GM12878 (cell line): ENCODE data around the gene COTL1. TPM values are rescaled to one million over a fixed set of nuclear protein-coding genes. Genes with fewer than 3 reads are reported as not detected.

Source experiments
- DPF2 ChIP-seq: fragments of 450-650 bp; IDR thresholded peaks from 2 replicates; pipeline ENCODE4 v1.6.1; 2017; ENCODE audit warnings: mild to moderate bottlenecking
- E4F1 ChIP-seq: fragments of 450-650 bp; IDR thresholded peaks from 2 replicates; pipeline ENCODE4 v1.6.1; 2018; ENCODE audit warnings: borderline replicate concordance, mild to moderate bottlenecking; ENCODE audit not compliant: partially characterized antibody
- HCFC1 ChIP-seq: fragments of 150-350 bp; IDR thresholded peaks from 2 replicates; pipeline ENCODE4 v1.6.1; 2014; ENCODE audit warnings: low read length
- HDAC6 ChIP-seq: fragments of 200-600 bp; sonication (generic); IDR thresholded peaks from one replicate; pipeline ENCODE4 v1.8.0; 2017; ENCODE audit warnings: antibody characterized with exemption; ENCODE audit not compliant: unreplicated experiment
- JUNB ChIP-seq: IDR thresholded peaks from 2 replicates; pipeline ENCODE4 v1.6.1; 2016; ENCODE audit warnings: antibody characterized with exemption, mild to moderate bottlenecking
- MTA2 ChIP-seq: fragments of 450-650 bp; IDR thresholded peaks from 2 replicates; pipeline ENCODE4 v1.6.1; 2016; ENCODE audit warnings: low read depth, mild to moderate bottlenecking, moderate library complexity
- PAX8 ChIP-seq: fragments of 450-650 bp; IDR thresholded peaks from 2 replicates; pipeline ENCODE4 v1.6.1; 2017; ENCODE audit warnings: mild to moderate bottlenecking, moderate library complexity
- POLR2AphosphoS2 ChIP-seq: IDR thresholded peaks from 2 replicates; pipeline ENCODE4 v1.6.1; 2011; ENCODE audit warnings: low read depth, mild to moderate bottlenecking, low read length, improper control_type of control experiment, moderate library complexity
- RCOR1 ChIP-seq: conservative IDR thresholded peaks from 2 replicates; pipeline ENCODE4 v1.6.1; 2012; ENCODE audit warnings: low read depth, low read length, improper control_type of control experiment
- SUZ12 ChIP-seq: fragments of 200-600 bp; sonication (generic); IDR thresholded peaks from one replicate; pipeline ENCODE4 v1.6.1; 2018; ENCODE audit warnings: antibody characterized with exemption, mild to moderate bottlenecking; ENCODE audit not compliant: unreplicated experiment
- TCF3 ChIP-seq: IDR thresholded peaks from 2 replicates; pipeline ENCODE4 v1.6.1; 2012; ENCODE audit warnings: low read depth, mild to moderate bottlenecking, low read length, borderline replicate concordance; ENCODE audit not compliant: insufficient read depth
- ZNF687 ChIP-seq: fragments of 450-650 bp; IDR thresholded peaks from 2 replicates; pipeline ENCODE4 v1.6.1; 2017; ENCODE audit warnings: mild to moderate bottlenecking, moderate library complexity
- polyA plus RNA-seq, 11 experiments: library from polyadenylated mRNA; depleted of rRNA in 4 of 11; unstranded in 6 of 11; stranded (reverse) in 5 of 11; fragments of >200 nt; fragmentation: Nextera tagmentation in 4 of 11; fragmentation: Illumina TruSeq in 1 of 11; extraction: Ambion mirVana in 4 of 11; extraction: Trizol in 1 of 11; gene quantifications; 1 replicate in 1 of 11; 2 replicates in 10 of 11; pipeline versions ENCODE4 v1.2.1 to v1.2.3, GENCODE V29; 2011 to 2016; ENCODE audit warnings: inconsistent platforms in 2 of 11, missing spikeins in 2 of 11, low read depth in 1 of 11
- total RNA-seq, 4 experiments: library from RNA; depleted of rRNA in 3 of 4; stranded (reverse); fragments of >200 nt in 3 of 4; fragmentation: Illumina TruSeq in 1 of 4; extraction: Trizol in 1 of 4; gene quantifications; 2 replicates each; pipeline versions ENCODE4 v1.2.1 to v1.2.3, GENCODE V29; 2013 to 2021
- TF ChIP-seq, protein P1 (sequence below): IDR thresholded peaks from 2 replicates; pipeline ENCODE4 v1.6.1; 2012; ENCODE audit warnings: improper control_type of control experiment, low read depth, low read length; ENCODE audit not compliant: insufficient replicate concordance
- TF ChIP-seq, protein P2 (sequence below): fragments of 150-350 bp; IDR thresholded peaks from 2 replicates; pipeline ENCODE4 v1.6.1; 2016; ENCODE audit warnings: low read depth, low read length

Gene COTL1
- total and polyA plus RNA-seq, 10 of the 15 experiments (the other 5 are each of a cell fraction or from before 2014, with no cell fraction given): 140 to 894 (median 330) TPM

DNA sequence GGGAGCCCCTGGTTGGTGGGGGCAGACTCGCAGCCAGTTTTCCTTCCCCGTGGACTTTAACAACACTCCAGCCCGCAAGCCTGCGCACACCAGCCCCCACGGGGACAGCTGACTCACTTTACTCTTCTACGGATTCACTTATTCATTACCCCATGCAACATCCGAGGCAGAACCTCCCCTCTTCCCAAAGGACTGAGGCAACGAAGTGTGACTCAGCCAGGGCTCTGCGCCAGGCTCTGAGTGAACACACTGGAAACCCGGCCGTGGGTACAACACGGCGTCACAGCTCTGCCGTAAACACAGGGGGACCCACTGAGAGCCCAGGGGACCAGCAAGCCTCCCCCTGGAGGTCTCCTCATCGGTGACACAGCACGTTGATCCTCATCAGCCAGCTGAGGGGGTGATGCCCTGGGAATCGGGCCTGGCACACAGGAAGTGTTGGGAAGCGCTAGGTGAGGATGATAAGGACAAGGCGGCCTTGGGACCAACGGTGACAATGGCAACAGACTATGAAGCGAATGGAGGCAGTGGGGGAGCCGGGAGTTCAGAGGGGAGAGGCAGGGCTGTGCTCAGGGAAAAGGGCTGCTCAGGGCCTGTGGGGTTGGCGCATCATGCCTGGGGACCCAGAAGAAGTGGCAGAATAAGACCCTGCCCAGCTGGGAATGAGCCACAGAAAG is 14.6 kb downstream of the COTL1 start (continued):
- TF ChIP-seq, protein P1, sequence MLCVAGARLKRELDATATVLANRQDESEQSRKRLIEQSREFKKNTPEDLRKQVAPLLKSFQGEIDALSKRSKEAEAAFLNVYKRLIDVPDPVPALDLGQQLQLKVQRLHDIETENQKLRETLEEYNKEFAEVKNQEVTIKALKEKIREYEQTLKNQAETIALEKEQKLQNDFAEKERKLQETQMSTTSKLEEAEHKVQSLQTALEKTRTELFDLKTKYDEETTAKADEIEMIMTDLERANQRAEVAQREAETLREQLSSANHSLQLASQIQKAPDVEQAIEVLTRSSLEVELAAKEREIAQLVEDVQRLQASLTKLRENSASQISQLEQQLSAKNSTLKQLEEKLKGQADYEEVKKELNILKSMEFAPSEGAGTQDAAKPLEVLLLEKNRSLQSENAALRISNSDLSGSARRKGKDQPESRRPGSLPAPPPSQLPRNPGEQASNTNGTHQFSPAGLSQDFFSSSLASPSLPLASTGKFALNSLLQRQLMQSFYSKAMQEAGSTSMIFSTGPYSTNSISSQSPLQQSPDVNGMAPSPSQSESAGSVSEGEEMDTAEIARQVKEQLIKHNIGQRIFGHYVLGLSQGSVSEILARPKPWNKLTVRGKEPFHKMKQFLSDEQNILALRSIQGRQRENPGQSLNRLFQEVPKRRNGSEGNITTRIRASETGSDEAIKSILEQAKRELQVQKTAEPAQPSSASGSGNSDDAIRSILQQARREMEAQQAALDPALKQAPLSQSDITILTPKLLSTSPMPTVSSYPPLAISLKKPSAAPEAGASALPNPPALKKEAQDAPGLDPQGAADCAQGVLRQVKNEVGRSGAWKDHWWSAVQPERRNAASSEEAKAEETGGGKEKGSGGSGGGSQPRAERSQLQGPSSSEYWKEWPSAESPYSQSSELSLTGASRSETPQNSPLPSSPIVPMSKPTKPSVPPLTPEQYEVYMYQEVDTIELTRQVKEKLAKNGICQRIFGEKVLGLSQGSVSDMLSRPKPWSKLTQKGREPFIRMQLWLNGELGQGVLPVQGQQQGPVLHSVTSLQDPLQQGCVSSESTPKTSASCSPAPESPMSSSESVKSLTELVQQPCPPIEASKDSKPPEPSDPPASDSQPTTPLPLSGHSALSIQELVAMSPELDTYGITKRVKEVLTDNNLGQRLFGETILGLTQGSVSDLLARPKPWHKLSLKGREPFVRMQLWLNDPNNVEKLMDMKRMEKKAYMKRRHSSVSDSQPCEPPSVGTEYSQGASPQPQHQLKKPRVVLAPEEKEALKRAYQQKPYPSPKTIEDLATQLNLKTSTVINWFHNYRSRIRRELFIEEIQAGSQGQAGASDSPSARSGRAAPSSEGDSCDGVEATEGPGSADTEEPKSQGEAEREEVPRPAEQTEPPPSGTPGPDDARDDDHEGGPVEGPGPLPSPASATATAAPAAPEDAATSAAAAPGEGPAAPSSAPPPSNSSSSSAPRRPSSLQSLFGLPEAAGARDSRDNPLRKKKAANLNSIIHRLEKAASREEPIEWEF: peak; percentile 37
- TF ChIP-seq, protein P2, sequence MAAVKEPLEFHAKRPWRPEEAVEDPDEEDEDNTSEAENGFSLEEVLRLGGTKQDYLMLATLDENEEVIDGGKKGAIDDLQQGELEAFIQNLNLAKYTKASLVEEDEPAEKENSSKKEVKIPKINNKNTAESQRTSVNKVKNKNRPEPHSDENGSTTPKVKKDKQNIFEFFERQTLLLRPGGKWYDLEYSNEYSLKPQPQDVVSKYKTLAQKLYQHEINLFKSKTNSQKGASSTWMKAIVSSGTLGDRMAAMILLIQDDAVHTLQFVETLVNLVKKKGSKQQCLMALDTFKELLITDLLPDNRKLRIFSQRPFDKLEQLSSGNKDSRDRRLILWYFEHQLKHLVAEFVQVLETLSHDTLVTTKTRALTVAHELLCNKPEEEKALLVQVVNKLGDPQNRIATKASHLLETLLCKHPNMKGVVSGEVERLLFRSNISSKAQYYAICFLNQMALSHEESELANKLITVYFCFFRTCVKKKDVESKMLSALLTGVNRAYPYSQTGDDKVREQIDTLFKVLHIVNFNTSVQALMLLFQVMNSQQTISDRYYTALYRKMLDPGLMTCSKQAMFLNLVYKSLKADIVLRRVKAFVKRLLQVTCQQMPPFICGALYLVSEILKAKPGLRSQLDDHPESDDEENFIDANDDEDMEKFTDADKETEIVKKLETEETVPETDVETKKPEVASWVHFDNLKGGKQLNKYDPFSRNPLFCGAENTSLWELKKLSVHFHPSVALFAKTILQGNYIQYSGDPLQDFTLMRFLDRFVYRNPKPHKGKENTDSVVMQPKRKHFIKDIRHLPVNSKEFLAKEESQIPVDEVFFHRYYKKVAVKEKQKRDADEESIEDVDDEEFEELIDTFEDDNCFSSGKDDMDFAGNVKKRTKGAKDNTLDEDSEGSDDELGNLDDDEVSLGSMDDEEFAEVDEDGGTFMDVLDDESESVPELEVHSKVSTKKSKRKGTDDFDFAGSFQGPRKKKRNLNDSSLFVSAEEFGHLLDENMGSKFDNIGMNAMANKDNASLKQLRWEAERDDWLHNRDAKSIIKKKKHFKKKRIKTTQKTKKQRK: no peak
- no peak for TF ChIP-seq SUZ12
- peak; percentile 57; the same call in 1 of the 2 replicates for TF ChIP-seq ZNF687
- TF ChIP-seq TCF3: no peak
- TF ChIP-seq HCFC1: no peak
- TF ChIP-seq HDAC6: no peak
- no peak for TF ChIP-seq JUNB
- TF ChIP-seq DPF2: peak; percentile 68
- no peak for TF ChIP-seq PAX8
- peak; percentile 56 for TF ChIP-seq MTA2
- no peak for TF ChIP-seq E4F1
- no peak for TF ChIP-seq POLR2AphosphoS2
- TF ChIP-seq RCOR1: no peak
